Sigmoid colon (tissue), 7 donors: ENCODE data around the gene NCK1. TPM values are rescaled to one million over a fixed set of nuclear protein-coding genes. Genes with fewer than 3 reads are reported as not detected.
"Not testable (repeated sequence)": the region's sequence is repeated elsewhere in the genome, so short reads cannot be mapped to it uniquely, and the experiment has no call there.

Experiments used
- DNase-seq: peaks from one replicate; pipeline ENCODE4 v3.0.0-alpha.2; 2019
- H3K27ac ChIP-seq, 4 donors: fragments of 200-600 bp; sonication (generic); one replicate each; pipeline ENCODE4 v1.5.1; 2016 to 2019; ENCODE audit warnings: mild to moderate bottlenecking in 1 of 4
- H3K27me3 ChIP-seq, 3 donors: fragments of 200-600 bp; sonication (generic); one replicate each; pipeline ENCODE4 v1.5.1; 2019; ENCODE audit warnings: mild to moderate bottlenecking in 1 of 3
- H3K36me3 ChIP-seq, 4 donors: fragments of 200-600 bp; sonication (generic); one replicate each; pipeline ENCODE4 v1.5.1; 2016 to 2019
- H3K4me1 ChIP-seq, 4 donors: fragments of 200-600 bp; sonication (generic); one replicate each; pipeline ENCODE4 v1.5.1; 2017 to 2019
- H3K4me3 ChIP-seq, 4 donors: fragments of 200-600 bp; sonication (generic); one replicate each; pipeline ENCODE4 v1.5.1; 2017 to 2019; ENCODE audit warnings: mild to moderate bottlenecking in 2 of 4, moderate library complexity in 1 of 4
- H3K9me3 ChIP-seq, 4 donors: fragments of 200-600 bp in 3 of 4; sonication (generic) in 3 of 4; one replicate each; pipeline versions ENCODE4 v1.5.1 to v1.6.1; 2013 to 2019
- EP300 ChIP-seq, 4 donors: sonication (generic); formaldehyde crosslinking; IDR thresholded peaks; one replicate each; pipeline ENCODE4 v1.6.1; 2017; ENCODE audit warnings: antibody characterized with exemption in 4 of 4
- POLR2A ChIP-seq, 2 donors: fragments of 450-650 bp; IDR thresholded peaks; one replicate each; pipeline ENCODE4 v1.6.1; 2016; ENCODE audit warnings: antibody characterized with exemption in 2 of 2, mild to moderate bottlenecking in 2 of 2, moderate library complexity in 2 of 2
- POLR2AphosphoS5 ChIP-seq, 4 donors: sonication (generic); formaldehyde crosslinking; IDR thresholded peaks; one replicate each; pipeline ENCODE4 v1.6.1; 2017; ENCODE audit warnings: antibody characterized with exemption in 4 of 4
- WGBS, 2 donors: extraction: QIAGEN DNeasy Blood & Tissue Kit; methylation state at CpG; one replicate each; pipeline ENCODE4 v1.1.7; 2013; 5-methylcytosine and 5-hydroxymethylcytosine counted together
- intact Hi-C: fragments of 100-400 bp; cut with DNase I; formaldehyde crosslinking; loops from one replicate; pipeline ENCODE4 v1.15.1; 2023
- polyA plus RNA-seq, 3 donors: library from polyadenylated mRNA; stranded (reverse); fragments of 200-250 nt; gene quantifications; one replicate each; pipeline ENCODE4 v1.2.3, GENCODE V29; 2013
- total RNA-seq, 4 donors: library from RNA; depleted of rRNA; stranded (reverse); fragments of >200 nt; gene quantifications; one replicate each; pipeline ENCODE4 v1.1.0, GENCODE V29; 2016
- TF ChIP-seq, protein P1 (sequence below), 4 experiments: fragments of 450-650 bp in 3 of 4; fragments of 200-600 bp in 1 of 4; IDR thresholded peaks; one replicate each; pipeline ENCODE4 v1.5.1; 2016 to 2019; ENCODE audit warnings: antibody characterized with exemption in 4 of 4, mild to moderate bottlenecking in 3 of 4, moderate library complexity in 2 of 4
- donor health status: healthy with polysubstance abuse.
- donor health status: Bipolar disorder and iron deficiency.
- donor health status: healthy.

NCK1 gene
- total and polyA plus RNA-seq, 7 donors, result 25.5 to 55.1 (median 37.2) TPM

GRCh38 chr3:136899622-136900158 is 37.7 kb downstream of the NCK1 start:
- Histone ChIP-seq H3K36me3 (no peaks in the 10 kb centered on the region), H3K4me3 (no peak overlapping the region), H3K4me1 (peaks cover 0 to 22% (median 17%) of the 10 kb centered on the region in 4 donors), H3K27ac (peak overlapping the region in 1 of 4 donors; percentile 28), H3K9me3 (peaks cover 0 to 7% (median 5%) of the 10 kb centered on the region in 4 donors), H3K27me3 (no peaks in the 10 kb centered on the region)
- intact Hi-C loops, result no loop called here
- WGBS, 2 donors, result 55 to 70% methylated on average over 2 of the region's 2 CpGs
- DNase-seq, result no peak
- TF ChIP-seq, protein P1, sequence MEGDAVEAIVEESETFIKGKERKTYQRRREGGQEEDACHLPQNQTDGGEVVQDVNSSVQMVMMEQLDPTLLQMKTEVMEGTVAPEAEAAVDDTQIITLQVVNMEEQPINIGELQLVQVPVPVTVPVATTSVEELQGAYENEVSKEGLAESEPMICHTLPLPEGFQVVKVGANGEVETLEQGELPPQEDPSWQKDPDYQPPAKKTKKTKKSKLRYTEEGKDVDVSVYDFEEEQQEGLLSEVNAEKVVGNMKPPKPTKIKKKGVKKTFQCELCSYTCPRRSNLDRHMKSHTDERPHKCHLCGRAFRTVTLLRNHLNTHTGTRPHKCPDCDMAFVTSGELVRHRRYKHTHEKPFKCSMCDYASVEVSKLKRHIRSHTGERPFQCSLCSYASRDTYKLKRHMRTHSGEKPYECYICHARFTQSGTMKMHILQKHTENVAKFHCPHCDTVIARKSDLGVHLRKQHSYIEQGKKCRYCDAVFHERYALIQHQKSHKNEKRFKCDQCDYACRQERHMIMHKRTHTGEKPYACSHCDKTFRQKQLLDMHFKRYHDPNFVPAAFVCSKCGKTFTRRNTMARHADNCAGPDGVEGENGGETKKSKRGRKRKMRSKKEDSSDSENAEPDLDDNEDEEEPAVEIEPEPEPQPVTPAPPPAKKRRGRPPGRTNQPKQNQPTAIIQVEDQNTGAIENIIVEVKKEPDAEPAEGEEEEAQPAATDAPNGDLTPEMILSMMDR (IDR thresholded peaks at IDR 0.05), result no peak
- TF ChIP-seq EP300 (IDR thresholded peaks at IDR 0.05) (no peak), POLR2A (IDR thresholded peaks at IDR 0.05) (no peak), POLR2AphosphoS5 (IDR thresholded peaks at IDR 0.05) (no peak)

GRCh38 chr3:136900694-136901093 is 38.7 kb downstream of the NCK1 start:
- intact Hi-C loops, DNase-seq, H3K27ac ChIP-seq, H3K4me3 ChIP-seq, H3K27me3 ChIP-seq, H3K9me3 ChIP-seq, H3K36me3 ChIP-seq: not testable (repeated sequence)
- 63 to 70% methylated on average over 1 of the region's 1 CpG for WGBS, 2 donors
- H3K4me1 ChIP-seq, result peaks cover 0 to 22% (median 17%) of the 10 kb centered on the region in 4 donors

- intact Hi-C loops, result no loop called here
- DNase-seq, result no peak
- H3K36me3 ChIP-seq, result no peaks in the 10 kb centered on the region
- 86 to 91% methylated on average over 3 of the region's 3 CpGs for WGBS, 2 donors
- no peak overlapping the region for H3K27ac ChIP-seq
- no peak for TF ChIP-seq POLR2A (IDR thresholded peaks at IDR 0.05)
- no peak for TF ChIP-seq EP300 (IDR thresholded peaks at IDR 0.05)
- TF ChIP-seq, protein P1 (IDR thresholded peaks at IDR 0.05), result no peak
- no peak for TF ChIP-seq POLR2AphosphoS5 (IDR thresholded peaks at IDR 0.05)
- H3K27me3 ChIP-seq, result no peaks in the 10 kb centered on the region
- no peak overlapping the region for H3K4me3 ChIP-seq
- peaks cover 0 to 7% (median 5%) of the 10 kb centered on the region in 4 donors for H3K9me3 ChIP-seq
- H3K4me1 ChIP-seq, result peaks cover 0 to 24% (median 19%) of the 10 kb centered on the region in 4 donors
Measured at GRCh38 chr3:136901391-136901790, 39.4 kb downstream of the NCK1 start.

DNA sequence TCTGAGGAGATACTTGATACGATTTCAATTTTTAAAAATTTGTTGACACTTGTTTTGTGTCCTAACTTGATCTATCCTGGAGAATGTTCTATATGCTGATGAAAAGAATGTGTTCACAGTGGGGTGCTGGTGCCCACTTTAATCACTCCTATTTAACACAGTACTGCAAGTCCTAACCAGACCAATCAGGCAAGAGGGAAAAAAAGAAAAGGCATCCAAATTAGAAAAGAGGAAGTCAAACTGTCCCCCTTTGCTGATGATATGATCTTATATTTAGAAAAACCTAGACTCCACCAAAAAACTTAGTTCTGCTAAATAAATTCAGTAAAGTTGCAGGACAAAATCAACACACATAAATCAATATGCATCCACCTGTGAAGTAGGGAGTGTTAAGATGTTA is 40.5 kb downstream of the NCK1 start:
- DNase-seq, H3K27me3 ChIP-seq, H3K4me3 ChIP-seq, H3K36me3 ChIP-seq, H3K9me3 ChIP-seq, H3K27ac ChIP-seq, intact Hi-C loops: not testable (repeated sequence)
- peaks cover 0 to 35% (median 23%) of the 10 kb centered on the region in 4 donors for H3K4me1 ChIP-seq
- WGBS, 2 donors, result 93 to 95% methylated on average over 1 of the region's 1 CpG

DNA sequence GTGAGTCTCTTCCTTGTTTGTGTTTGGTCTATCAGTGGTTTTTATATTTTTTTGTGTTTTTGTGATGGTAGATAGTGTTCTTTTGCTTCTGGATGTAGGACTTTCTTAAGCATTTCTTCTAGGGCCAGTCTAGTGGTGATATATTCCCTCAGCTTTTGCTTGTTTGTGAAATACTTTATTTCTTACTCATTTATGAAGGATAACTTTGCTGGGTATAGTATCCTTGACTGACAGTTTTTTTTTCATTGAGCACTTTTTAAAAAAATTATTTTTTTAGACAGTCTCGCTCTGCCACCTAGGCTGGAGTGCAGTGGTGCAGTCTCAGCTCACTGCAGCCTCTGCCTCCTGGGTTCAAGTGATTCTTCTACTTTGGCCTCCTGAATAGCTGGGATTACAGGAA is 41.9 kb downstream of the NCK1 start:
- no peak overlapping the region for H3K27ac ChIP-seq
- intact Hi-C loops, result no loop called here
- no peak for DNase-seq
- peaks cover 0 to 34% (median 11%) of the 10 kb centered on the region in 4 donors for H3K4me1 ChIP-seq
- no peaks in the 10 kb centered on the region for H3K36me3 ChIP-seq
- H3K9me3 ChIP-seq, result peaks cover 0 to 7% (median 5%) of the 10 kb centered on the region in 4 donors
- no peaks in the 10 kb centered on the region for H3K27me3 ChIP-seq
- TF ChIP-seq POLR2A (IDR thresholded peaks at IDR 0.05) (no peak), POLR2AphosphoS5 (IDR thresholded peaks at IDR 0.05) (no peak), EP300 (IDR thresholded peaks at IDR 0.05) (no peak)
- TF ChIP-seq, protein P1 (IDR thresholded peaks at IDR 0.05), result no peak
- WGBS, 2 donors, result 0 to 66% methylated on average over 1 of the region's 1 CpG
- H3K4me3 ChIP-seq, result no peak overlapping the region

DNA sequence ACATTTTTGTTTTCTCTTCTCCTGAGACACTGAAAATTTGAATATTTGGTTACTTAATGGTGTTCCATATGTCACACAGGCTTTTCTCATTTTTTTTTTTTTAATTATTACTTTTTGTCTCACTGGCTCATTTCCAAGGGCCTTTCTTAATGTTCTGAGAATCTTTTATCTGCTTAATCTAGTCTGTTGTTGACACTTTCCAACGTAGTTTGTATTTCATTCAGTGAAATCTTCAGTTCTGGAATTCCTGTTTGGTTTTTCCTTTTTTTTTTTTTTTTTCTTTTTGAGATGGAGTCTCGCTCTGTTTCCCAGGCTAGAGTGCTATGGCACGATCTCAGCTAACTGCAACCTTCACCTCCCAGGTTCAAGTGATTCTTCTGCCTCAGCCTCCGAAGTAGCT is 42.7 kb downstream of the NCK1 start:
- H3K27me3 ChIP-seq, result no peaks in the 10 kb centered on the region
- intact Hi-C loops, result no loop called here
- H3K4me1 ChIP-seq, result peaks cover 0 to 29% (median 9%) of the 10 kb centered on the region in 4 donors
- no peaks in the 10 kb centered on the region for H3K36me3 ChIP-seq
- H3K4me3 ChIP-seq, result no peak overlapping the region
- 72 to 85% methylated on average over 4 of the region's 4 CpGs for WGBS, 2 donors
- no peak overlapping the region for H3K27ac ChIP-seq
- H3K9me3 ChIP-seq, result peaks cover 0 to 7% (median 5%) of the 10 kb centered on the region in 4 donors
- no peak for DNase-seq
- TF ChIP-seq EP300 (IDR thresholded peaks at IDR 0.05), result no peak
- no peak for TF ChIP-seq POLR2AphosphoS5 (IDR thresholded peaks at IDR 0.05)
- no peak for TF ChIP-seq POLR2A (IDR thresholded peaks at IDR 0.05)
- TF ChIP-seq, protein P1 (IDR thresholded peaks at IDR 0.05), result no peak
